K562 (cell line): Measurements from ENCODE around the gene DDX5. TPM values are rescaled to one million over a fixed set of nuclear protein-coding genes. Genes with fewer than 3 reads are reported as not detected.

Experiments
- CBFA2T2 ChIP-seq: fragments of 450-650 bp; conservative IDR thresholded peaks from 2 replicates; pipeline ENCODE4 v1.6.1; 2017; ENCODE audit warnings: mild to moderate bottlenecking
- DPF2 ChIP-seq: fragments of 450-650 bp; IDR thresholded peaks from 2 replicates; pipeline ENCODE4 v1.6.1; 2016
- FOSL1 ChIP-seq: fragments of 200-800 bp; sonication (Bioruptor generic); conservative IDR thresholded peaks from 2 replicates; pipeline ENCODE4 v1.6.1; 2016; ENCODE audit warnings: missing genetic modification characterization, missing compliant biosample characterization
- GABPB1 ChIP-seq: sonication (generic); formaldehyde crosslinking; IDR thresholded peaks from 2 replicates; pipeline ENCODE4 v1.8.0; 2022; ENCODE audit warnings: mild to moderate bottlenecking, missing genetic modification reagents
- GATA2 ChIP-seq: sonication (generic); formaldehyde crosslinking; IDR thresholded peaks from 2 replicates; pipeline ENCODE4 v1.4.0; 2020; ENCODE audit warnings: mild to moderate bottlenecking, missing genetic modification reagents
- MYNN ChIP-seq, 2 experiments: sonication (generic); formaldehyde crosslinking in 1 of 2; IDR thresholded peaks; 2 replicates each; pipeline versions ENCODE4 v1.5.0 to v1.6.1; 2016 to 2020; ENCODE audit warnings: antibody characterized with exemption in 1 of 2, missing genetic modification reagents in 1 of 2
- NEUROD1 ChIP-seq: fragments of 150-350 bp; IDR thresholded peaks from 2 replicates; pipeline ENCODE4 v1.6.1; 2014; ENCODE audit warnings: borderline replicate concordance, low read length, low read depth; ENCODE audit not compliant: partially characterized antibody
- NFIX ChIP-seq: fragments of 250-450 bp; sonication (Bioruptor Pico); IDR thresholded peaks from 2 replicates; pipeline ENCODE4 v1.4.0; 2020; ENCODE audit warnings: low read depth, mild to moderate bottlenecking, moderate library complexity
- SP2 ChIP-seq: IDR thresholded peaks from 2 replicates; pipeline ENCODE4 v1.6.1; 2011; ENCODE audit warnings: mild to moderate bottlenecking, low read depth, low read length, moderate library complexity; ENCODE audit not compliant: poor library complexity, severe bottlenecking; ENCODE audit errors: extremely low read depth
- SREBF1 ChIP-seq: fragments of 150-350 bp; IDR thresholded peaks from 2 replicates; pipeline ENCODE4 v1.6.1; 2014; ENCODE audit warnings: antibody characterized with exemption, low read depth, low read length, borderline replicate concordance
- SRF ChIP-seq, 2 experiments: fragments of 250-450, 450-650 bp in 1 of 2; sonication (Bioruptor Pico) in 1 of 2; sonication (generic) in 1 of 2; formaldehyde crosslinking; IDR thresholded peaks; 2 replicates each; pipeline versions ENCODE4 v1.5.0 to v1.5.1; 2020 to 2022; ENCODE audit warnings: mild to moderate bottlenecking in 1 of 2, missing genetic modification reagents in 1 of 2
- TAF9B ChIP-seq: fragments of 450-650 bp; IDR thresholded peaks from 2 replicates; pipeline ENCODE4 v1.6.1; 2018; ENCODE audit warnings: mild to moderate bottlenecking; ENCODE audit not compliant: partially characterized antibody
- TEAD1 ChIP-seq, 2 experiments: fragments of 450-650 bp in 1 of 2; sonication (generic) in 1 of 2; formaldehyde crosslinking; IDR thresholded peaks; 2 replicates each; pipeline versions ENCODE4 v1.4.0 to v1.8.0; 2020 to 2022; ENCODE audit warnings: mild to moderate bottlenecking in 2 of 2, missing genetic modification reagents in 1 of 2
- TEAD4 ChIP-seq, 2 experiments: sonication (generic) in 1 of 2; formaldehyde crosslinking in 1 of 2; IDR thresholded peaks; 2 replicates each; pipeline versions ENCODE4 v1.6.1 to v1.8.0; 2012 to 2022; ENCODE audit warnings: borderline replicate concordance in 1 of 2, inconsistent platforms in 1 of 2, low read length in 1 of 2, mild to moderate bottlenecking in 1 of 2, missing genetic modification reagents in 1 of 2
- ZFP30 ChIP-seq: fragments of 250-450 bp; sonication (Bioruptor Pico); IDR thresholded peaks from 2 replicates; pipeline ENCODE4 v1.8.0; 2022; ENCODE audit warnings: moderate library complexity, mild to moderate bottlenecking, inconsistent platforms, borderline replicate concordance
- polyA plus RNA-seq, 8 experiments: library from polyadenylated mRNA; depleted of rRNA in 4 of 8; stranded (reverse) in 5 of 8; unstranded in 3 of 8; fragments of >200 nt; fragmentation: Nextera tagmentation in 2 of 8; fragmentation: Illumina TruSeq in 1 of 8; extraction: Ambion mirVana in 2 of 8; extraction: Trizol in 1 of 8; gene quantifications; 2 replicates each; pipeline versions ENCODE4 v1.2.1 to v1.2.3, GENCODE V29; 2011 to 2014; ENCODE audit warnings: inconsistent platforms in 1 of 8, missing spikeins in 1 of 8
- total RNA-seq, 7 experiments: library from RNA; depleted of rRNA in 6 of 7; stranded (reverse); fragments of >200 nt in 6 of 7; fragmentation: Illumina TruSeq in 2 of 7; extraction: Trizol in 2 of 7; gene quantifications; 2 replicates each; pipeline versions ENCODE4 v1.2.1 to v1.2.3, GENCODE V29; 2011 to 2021; ENCODE audit warnings: low replicate concordance in 1 of 7
- TF ChIP-seq, protein P1 (sequence below): fragments of 250-450 bp; sonication (Bioruptor Pico); IDR thresholded peaks from 2 replicates; pipeline ENCODE4 v1.4.0; 2020; ENCODE audit warnings: mild to moderate bottlenecking, moderate library complexity
- TF ChIP-seq, protein P2 (sequence below), 3 experiments: fragments of 200-800 bp in 1 of 3; sonication (Bioruptor generic) in 1 of 3; sonication (generic) in 1 of 3; formaldehyde crosslinking in 1 of 3; IDR thresholded peaks; 2 replicates each; pipeline versions ENCODE4 v1.6.1 to v1.8.0; 2016 to 2022; ENCODE audit warnings: mild to moderate bottlenecking in 2 of 3, missing compliant biosample characterization in 2 of 3, missing genetic modification characterization in 2 of 3, missing genetic modification reagents in 1 of 3
- TF ChIP-seq, protein P3 (sequence below): sonication (generic); formaldehyde crosslinking; IDR thresholded peaks from 2 replicates; pipeline ENCODE4 v1.8.1; 2023; ENCODE audit warnings: mild to moderate bottlenecking, missing genetic modification reagents
- TF ChIP-seq, protein P4 (sequence below): IDR thresholded peaks from 2 replicates; pipeline ENCODE4 v1.6.1; 2011; ENCODE audit warnings: borderline replicate concordance, low read depth, mild to moderate bottlenecking, moderate library complexity, low read length; ENCODE audit not compliant: insufficient read depth, poor library complexity, severe bottlenecking

Gene DDX5
- total and polyA plus RNA-seq, 9 of the 15 experiments (the other 6 are each of a cell fraction or from before 2014, with no cell fraction given), result 306 to 1,639 (median 604) TPM

DNA sequence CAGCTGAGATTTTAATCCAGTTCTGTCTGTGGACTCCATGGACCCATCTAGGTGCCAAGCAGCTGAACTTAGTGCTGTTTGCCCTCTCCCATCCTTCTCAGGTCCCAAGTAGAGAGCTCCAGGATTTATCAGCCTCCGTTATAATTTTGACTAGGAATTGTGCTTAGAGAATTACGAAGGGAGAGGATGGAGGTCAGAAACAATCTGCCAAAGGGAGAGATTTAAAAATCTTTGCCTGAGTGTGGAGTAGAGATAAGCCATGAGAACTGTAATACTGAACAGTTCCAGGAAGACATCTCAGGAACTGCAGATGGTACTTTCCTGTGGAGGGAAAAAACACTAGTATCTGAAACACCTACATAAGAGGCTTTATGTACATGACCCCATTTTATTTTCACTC is 27.7 kb upstream of the DDX5 start (continued):
- TF ChIP-seq, protein P1, sequence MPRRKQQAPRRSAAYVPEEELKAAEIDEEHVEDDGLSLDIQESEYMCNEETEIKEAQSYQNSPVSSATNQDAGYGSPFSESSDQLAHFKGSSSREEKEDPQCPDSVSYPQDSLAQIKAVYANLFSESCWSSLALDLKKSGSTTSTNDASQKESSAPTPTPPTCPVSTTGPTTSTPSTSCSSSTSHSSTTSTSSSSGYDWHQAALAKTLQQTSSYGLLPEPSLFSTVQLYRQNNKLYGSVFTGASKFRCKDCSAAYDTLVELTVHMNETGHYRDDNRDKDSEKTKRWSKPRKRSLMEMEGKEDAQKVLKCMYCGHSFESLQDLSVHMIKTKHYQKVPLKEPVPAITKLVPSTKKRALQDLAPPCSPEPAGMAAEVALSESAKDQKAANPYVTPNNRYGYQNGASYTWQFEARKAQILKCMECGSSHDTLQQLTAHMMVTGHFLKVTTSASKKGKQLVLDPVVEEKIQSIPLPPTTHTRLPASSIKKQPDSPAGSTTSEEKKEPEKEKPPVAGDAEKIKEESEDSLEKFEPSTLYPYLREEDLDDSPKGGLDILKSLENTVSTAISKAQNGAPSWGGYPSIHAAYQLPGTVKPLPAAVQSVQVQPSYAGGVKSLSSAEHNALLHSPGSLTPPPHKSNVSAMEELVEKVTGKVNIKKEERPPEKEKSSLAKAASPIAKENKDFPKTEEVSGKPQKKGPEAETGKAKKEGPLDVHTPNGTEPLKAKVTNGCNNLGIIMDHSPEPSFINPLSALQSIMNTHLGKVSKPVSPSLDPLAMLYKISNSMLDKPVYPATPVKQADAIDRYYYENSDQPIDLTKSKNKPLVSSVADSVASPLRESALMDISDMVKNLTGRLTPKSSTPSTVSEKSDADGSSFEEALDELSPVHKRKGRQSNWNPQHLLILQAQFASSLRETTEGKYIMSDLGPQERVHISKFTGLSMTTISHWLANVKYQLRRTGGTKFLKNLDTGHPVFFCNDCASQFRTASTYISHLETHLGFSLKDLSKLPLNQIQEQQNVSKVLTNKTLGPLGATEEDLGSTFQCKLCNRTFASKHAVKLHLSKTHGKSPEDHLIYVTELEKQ (CRISPR knock-in tag), result no peak
- TF ChIP-seq GATA2 (CRISPR knock-in tag) (peak; percentile 48), ZFP30 (CRISPR knock-in tag) (no peak), NFIX (no peak), DPF2 (peak; percentile 76), TAF9B (no peak), SRF (CRISPR knock-in tag; IDR thresholded peaks at IDR 0.05) (no peak), SP2 (no peak), NEUROD1 (no peak), FOSL1 (tag) (no peak), GABPB1 (CRISPR knock-in tag) (no peak), TEAD4 (IDR thresholded peaks at IDR 0.05; ENCODE audit: low read length) (peak; percentile 83; the same call in 1 of the 2 replicates), TEAD4 (CRISPR knock-in tag; IDR thresholded peaks at IDR 0.05; ENCODE audit: borderline replicate concordance) (no peak), TEAD1 (CRISPR knock-in tag; IDR thresholded peaks at IDR 0.05) (0 out of 4 replicates have a peak, but pooled peaks of 1 of the 2 experiments have one; percentile 13), SREBF1 (no peak), CBFA2T2 (peak; percentile 85), MYNN (IDR thresholded peaks at IDR 0.05) (peak; percentile 19; the same call in 1 of the 2 replicates), MYNN (CRISPR knock-in tag; IDR thresholded peaks at IDR 0.05) (no peak)
- TF ChIP-seq, protein P2, sequence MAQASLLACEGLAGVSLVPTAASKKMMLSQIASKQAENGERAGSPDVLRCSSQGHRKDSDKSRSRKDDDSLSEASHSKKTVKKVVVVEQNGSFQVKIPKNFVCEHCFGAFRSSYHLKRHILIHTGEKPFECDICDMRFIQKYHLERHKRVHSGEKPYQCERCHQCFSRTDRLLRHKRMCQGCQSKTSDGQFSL (CRISPR knock-in tag; IDR thresholded peaks at IDR 0.05), result no peak
- TF ChIP-seq, protein P2 (tag; IDR thresholded peaks at IDR 0.05), result no peak
- TF ChIP-seq, protein P3, sequence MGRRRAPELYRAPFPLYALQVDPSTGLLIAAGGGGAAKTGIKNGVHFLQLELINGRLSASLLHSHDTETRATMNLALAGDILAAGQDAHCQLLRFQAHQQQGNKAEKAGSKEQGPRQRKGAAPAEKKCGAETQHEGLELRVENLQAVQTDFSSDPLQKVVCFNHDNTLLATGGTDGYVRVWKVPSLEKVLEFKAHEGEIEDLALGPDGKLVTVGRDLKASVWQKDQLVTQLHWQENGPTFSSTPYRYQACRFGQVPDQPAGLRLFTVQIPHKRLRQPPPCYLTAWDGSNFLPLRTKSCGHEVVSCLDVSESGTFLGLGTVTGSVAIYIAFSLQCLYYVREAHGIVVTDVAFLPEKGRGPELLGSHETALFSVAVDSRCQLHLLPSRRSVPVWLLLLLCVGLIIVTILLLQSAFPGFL (CRISPR knock-in tag), result no peak
- TF ChIP-seq, protein P4, sequence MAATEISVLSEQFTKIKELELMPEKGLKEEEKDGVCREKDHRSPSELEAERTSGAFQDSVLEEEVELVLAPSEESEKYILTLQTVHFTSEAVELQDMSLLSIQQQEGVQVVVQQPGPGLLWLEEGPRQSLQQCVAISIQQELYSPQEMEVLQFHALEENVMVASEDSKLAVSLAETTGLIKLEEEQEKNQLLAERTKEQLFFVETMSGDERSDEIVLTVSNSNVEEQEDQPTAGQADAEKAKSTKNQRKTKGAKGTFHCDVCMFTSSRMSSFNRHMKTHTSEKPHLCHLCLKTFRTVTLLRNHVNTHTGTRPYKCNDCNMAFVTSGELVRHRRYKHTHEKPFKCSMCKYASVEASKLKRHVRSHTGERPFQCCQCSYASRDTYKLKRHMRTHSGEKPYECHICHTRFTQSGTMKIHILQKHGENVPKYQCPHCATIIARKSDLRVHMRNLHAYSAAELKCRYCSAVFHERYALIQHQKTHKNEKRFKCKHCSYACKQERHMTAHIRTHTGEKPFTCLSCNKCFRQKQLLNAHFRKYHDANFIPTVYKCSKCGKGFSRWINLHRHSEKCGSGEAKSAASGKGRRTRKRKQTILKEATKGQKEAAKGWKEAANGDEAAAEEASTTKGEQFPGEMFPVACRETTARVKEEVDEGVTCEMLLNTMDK, result no peak
